Small intestine (tissue), 7 donors: ENCODE results near the gene ELK4. TPM values are rescaled to one million over a fixed set of nuclear protein-coding genes. Genes with fewer than 3 reads are reported as not detected.
A peak's percentile ranks its signal among the peaks of the same experiment; 100 is the strongest.

Experiments
- DNase-seq, 2 donors: peaks; one replicate each; pipeline versions ENCODE4 v3.0.0 to v3.0.0-alpha.2; 2013
- FAIRE-seq: peaks from 2 replicates; lab custom pipeline; 2012; peaks lifted over from hg19 to GRCh38; lab: Jason Lieb, UNC
- H3K27ac ChIP-seq, 3 donors: one replicate each; pipeline ENCODE4 v1.5.1; 2013; ENCODE audit warnings: low read length in 2 of 3, mild to moderate bottlenecking in 2 of 3, control low read depth in 1 of 3, inconsistent platforms in 1 of 3, low read depth in 1 of 3, moderate library complexity in 1 of 3
- H3K27me3 ChIP-seq, 3 donors: one replicate each; pipeline ENCODE4 v1.6.1; 2013; ENCODE audit warnings: low read length in 3 of 3, inconsistent platforms in 1 of 3; ENCODE audit not compliant: control insufficient read depth in 3 of 3, insufficient read depth in 3 of 3
- H3K36me3 ChIP-seq, 3 donors: one replicate each; pipeline ENCODE4 v1.6.1; 2013; ENCODE audit warnings: low read length in 3 of 3, inconsistent platforms in 1 of 3, low read depth in 1 of 3, mild to moderate bottlenecking in 1 of 3, moderate library complexity in 1 of 3; ENCODE audit not compliant: control insufficient read depth in 3 of 3, insufficient read depth in 2 of 3
- H3K4me1 ChIP-seq, 3 donors: one replicate each; pipeline ENCODE4 v1.6.1; 2013; ENCODE audit warnings: low read length in 2 of 3, inconsistent platforms in 1 of 3, low read depth in 1 of 3, mild to moderate bottlenecking in 1 of 3, moderate library complexity in 1 of 3; ENCODE audit not compliant: control insufficient read depth in 3 of 3, insufficient read depth in 2 of 3
- H3K4me3 ChIP-seq, 3 donors: one replicate each; pipeline ENCODE4 v1.5.1; 2013; ENCODE audit warnings: low read length in 3 of 3, control low read depth in 1 of 3, inconsistent platforms in 1 of 3, low read depth in 1 of 3, mild to moderate bottlenecking in 1 of 3, moderate library complexity in 1 of 3
- H3K9me3 ChIP-seq, 2 donors: one replicate each; pipeline ENCODE4 v1.6.1; 2013; ENCODE audit warnings: low read depth in 1 of 2, low read length in 1 of 2; ENCODE audit not compliant: control insufficient read depth in 2 of 2, insufficient read depth in 1 of 2
- WGBS, 3 donors: extraction: QIAGEN DNeasy Blood & Tissue Kit; methylation state at CpG; one replicate each; pipeline ENCODE4 v1.1.7; 2013; 5-methylcytosine and 5-hydroxymethylcytosine counted together
- polyA plus RNA-seq, 4 donors: library from polyadenylated mRNA; stranded (reverse) in 3 of 4; unstranded in 1 of 4; fragments of 200-250 nt in 3 of 4; fragments of 120-200 nt in 1 of 4; gene quantifications; one replicate each; pipeline versions ENCODE4 v1.2.1 to v1.2.3, GENCODE V29; 2013
- donor health status: healthy with polysubstance abuse.
- donor health status: control.
- donor health status: control.
- donor health status: Bipolar disorder and iron deficiency.
- donor health status: healthy.

ELK4 gene
- polyA plus RNA-seq, 4 donors, result 2.7 to 14.7 (median 4.5) TPM

DNA sequence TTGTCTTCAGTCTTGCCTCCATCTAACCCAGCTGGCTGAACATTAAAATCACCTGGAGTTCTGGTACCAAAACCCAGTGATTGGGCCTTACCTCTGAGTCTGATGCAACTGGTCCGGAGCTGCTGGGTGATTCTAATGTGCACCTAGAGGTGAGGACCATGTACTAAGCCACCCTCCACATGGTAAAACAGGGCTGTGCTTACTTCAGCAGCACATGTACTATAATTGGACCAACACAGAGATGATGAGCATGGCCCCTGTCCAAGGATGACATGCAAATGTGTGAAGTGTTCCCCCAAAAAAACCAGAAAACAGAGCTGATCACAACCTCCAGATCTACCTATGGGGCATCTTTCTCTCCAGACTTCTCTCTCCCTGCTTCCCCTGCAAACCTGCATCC, 37.0 kb downstream of the ELK4 start:
- Histone ChIP-seq H3K27ac (no peak overlapping the region), H3K4me1 (peaks cover 0 to 14% (median 5%) of the 10 kb centered on the region in 3 donors), H3K27me3 (no peaks in the 10 kb centered on the region), H3K4me3 (no peak overlapping the region), H3K9me3 (peaks cover 0 to 3% of the 10 kb centered on the region in 2 donors), H3K36me3 (peaks cover 0 to 34% (median 5%) of the 10 kb centered on the region in 3 donors)
- no peak for FAIRE-seq
- DNase-seq, result no peak
- 86 to 93% (median 90%) methylated on average over 1 of the region's 1 CpG for WGBS, 3 donors

DNA sequence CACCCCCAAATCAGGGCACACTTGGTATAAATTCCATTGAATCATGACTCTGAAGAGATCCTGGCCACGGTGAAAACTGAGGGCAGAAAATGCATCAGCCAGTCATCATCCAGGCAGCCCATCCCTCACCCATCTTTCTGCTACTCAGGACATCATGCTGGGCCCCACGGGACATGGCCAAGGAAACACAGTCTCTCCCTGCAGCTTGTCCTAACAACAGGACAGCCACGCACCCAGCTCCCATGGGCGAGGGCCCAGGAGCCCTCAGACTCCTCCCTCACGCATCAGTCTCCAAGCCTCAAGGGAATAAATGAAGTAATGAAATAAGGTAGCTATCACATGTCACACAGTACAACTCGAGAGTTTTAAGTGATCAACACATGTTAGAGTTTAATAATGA, 37.8 kb downstream of the ELK4 start:
- WGBS, 3 donors, result 54 to 57% (median 56%) methylated on average over 6 of the region's 6 CpGs
- FAIRE-seq (no peak), DNase-seq (no peak)

DNA sequence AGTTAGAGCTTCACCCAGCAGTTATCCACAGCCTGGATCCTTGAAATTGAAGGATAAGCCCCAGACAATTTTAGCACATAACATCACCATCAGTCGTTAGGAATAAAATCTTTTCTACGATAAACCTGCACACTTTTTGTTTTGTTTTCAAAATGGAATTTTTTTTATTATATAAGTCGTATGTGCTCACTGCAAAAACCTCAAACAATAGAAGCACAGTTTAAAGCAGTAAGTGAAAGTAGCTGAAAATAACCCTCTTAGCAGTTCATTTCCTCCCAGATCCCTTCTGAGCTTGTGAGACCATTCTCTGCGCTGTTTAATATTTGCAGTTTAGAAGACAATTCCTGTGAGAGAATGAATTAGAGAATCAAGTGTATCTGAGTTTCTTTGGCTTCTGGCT, 38.3 kb downstream of the ELK4 start:
- WGBS, 3 donors, result 25 to 67% (median 52%) methylated on average over 4 of the region's 4 CpGs
- no peak for FAIRE-seq
- Histone ChIP-seq H3K4me3 (no peak overlapping the region), H3K4me1 (peaks cover 0 to 14% (median 5%) of the 10 kb centered on the region in 3 donors), H3K9me3 (peaks cover 0 to 7% of the 10 kb centered on the region in 2 donors), H3K27ac (no peak overlapping the region), H3K27me3 (no peaks in the 10 kb centered on the region), H3K36me3 (peaks cover 0 to 22% (median 5%) of the 10 kb centered on the region in 3 donors)
- DNase-seq, result no peak

More for the DNA sequence above, 37.8 kb downstream of the ELK4 start:
- no peak overlapping the region for H3K27ac ChIP-seq
- H3K36me3 ChIP-seq, result peaks cover 0 to 26% (median 5%) of the 10 kb centered on the region in 3 donors
- H3K27me3 ChIP-seq, result no peaks in the 10 kb centered on the region
- no peak overlapping the region for H3K4me3 ChIP-seq
- H3K4me1 ChIP-seq, result peaks cover 0 to 14% (median 5%) of the 10 kb centered on the region in 3 donors
- H3K9me3 ChIP-seq, result peaks cover 0 to 7% of the 10 kb centered on the region in 2 donors

DNA sequence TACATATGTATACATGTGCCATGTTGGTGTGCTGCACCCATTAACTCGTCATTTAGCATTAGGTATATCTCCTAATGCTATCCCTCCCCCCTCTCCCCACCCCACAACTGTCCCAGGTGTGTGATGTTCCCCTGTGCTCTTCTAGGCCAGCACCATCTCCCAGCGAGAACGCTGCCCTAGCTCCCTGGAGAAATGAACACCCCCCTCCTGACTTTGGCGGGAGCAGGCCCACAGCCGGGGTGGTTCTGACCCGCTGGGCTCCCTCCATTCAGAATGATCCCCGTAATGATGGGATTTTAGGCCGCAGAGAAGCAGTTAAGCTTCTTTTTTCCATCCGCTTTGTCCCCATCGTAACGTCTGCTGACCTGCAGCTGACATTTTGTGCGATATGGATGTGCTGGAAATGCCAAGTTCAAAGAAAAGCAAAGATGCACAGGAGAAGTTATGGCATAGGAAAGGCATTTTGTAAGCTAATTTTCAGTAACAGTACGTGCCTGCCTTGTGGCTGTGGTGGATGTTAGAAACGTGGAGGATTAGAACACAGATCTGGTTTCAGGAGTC, 39.3 kb downstream of the ELK4 start:
- peaks cover 0 to 10% (median 5%) of the 10 kb centered on the region in 3 donors for H3K4me1 ChIP-seq
- DNase-seq (no peak), FAIRE-seq (no peak)
- H3K27ac ChIP-seq, result peak overlapping the region in 1 of 3 donors; percentile 80
- peak overlapping the region in 1 of 3 donors; percentile 50 for H3K4me3 ChIP-seq
- H3K27me3 ChIP-seq, result no peaks in the 10 kb centered on the region
- peaks cover 0 to 13% (median 0%) of the 10 kb centered on the region in 3 donors for H3K36me3 ChIP-seq
- 72 to 77% (median 72%) methylated on average over 13 to 14 of the region's 14 CpGs for WGBS, 3 donors
- H3K9me3 ChIP-seq, result peaks cover 0 to 7% of the 10 kb centered on the region in 2 donors

DNA sequence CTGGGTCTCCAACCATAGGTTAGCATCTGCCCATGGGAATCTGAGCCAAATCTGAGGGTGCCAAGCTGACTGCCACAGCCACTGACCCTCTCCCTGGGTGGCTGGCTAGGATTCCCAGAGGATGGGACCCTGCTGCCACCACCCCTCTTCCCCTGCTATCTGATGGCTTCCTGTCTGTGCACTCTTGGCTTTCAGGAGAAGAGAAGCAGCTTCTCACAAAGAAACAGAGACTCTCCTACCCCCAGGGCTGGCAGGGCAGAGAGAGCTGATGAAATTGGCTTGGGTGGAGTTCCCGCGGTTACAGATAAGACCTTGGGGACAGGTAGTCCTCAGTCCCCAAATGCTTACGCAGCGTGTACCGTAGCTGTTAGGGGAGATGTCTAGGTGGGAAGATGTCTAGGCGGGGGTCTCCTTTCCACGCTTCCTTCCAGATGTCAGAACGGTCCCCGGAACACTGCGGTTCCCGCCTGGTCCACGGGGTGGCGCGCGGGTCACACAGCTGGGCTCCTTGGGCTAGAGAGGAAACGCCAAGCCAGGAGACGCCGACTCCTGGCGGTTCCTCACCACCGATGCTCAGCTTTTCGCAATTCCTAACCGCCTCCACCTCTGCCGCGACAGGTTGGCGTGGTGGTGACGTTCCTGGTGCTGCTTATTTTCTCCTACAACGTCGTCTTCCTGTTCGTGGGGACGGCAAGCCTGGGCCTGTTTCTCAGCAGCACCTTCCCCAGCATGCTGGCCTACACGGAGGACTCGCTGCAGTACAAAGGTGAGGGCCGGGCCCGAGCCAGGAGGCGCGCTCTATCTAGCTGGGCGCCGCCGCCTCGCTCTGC, 40.1 kb downstream of the ELK4 start:
- peaks cover 0 to 7% of the 10 kb centered on the region in 2 donors for H3K9me3 ChIP-seq
- DNase-seq (peak; percentile 83 to 92), FAIRE-seq (no peak)
- peaks cover 0 to 10% (median 0%) of the 10 kb centered on the region in 3 donors for H3K36me3 ChIP-seq
- peak overlapping the region; percentile 64 to 80 (median 69) for H3K27ac ChIP-seq
- peak overlapping the region; percentile 10 to 50 (median 46) for H3K4me3 ChIP-seq
- 0 to 2% (median 0%) methylated on average over 38 to 40 of the region's 40 CpGs for WGBS, 3 donors
- peaks cover 0 to 10% (median 5%) of the 10 kb centered on the region in 3 donors for H3K4me1 ChIP-seq
- H3K27me3 ChIP-seq, result no peaks in the 10 kb centered on the region

DNA sequence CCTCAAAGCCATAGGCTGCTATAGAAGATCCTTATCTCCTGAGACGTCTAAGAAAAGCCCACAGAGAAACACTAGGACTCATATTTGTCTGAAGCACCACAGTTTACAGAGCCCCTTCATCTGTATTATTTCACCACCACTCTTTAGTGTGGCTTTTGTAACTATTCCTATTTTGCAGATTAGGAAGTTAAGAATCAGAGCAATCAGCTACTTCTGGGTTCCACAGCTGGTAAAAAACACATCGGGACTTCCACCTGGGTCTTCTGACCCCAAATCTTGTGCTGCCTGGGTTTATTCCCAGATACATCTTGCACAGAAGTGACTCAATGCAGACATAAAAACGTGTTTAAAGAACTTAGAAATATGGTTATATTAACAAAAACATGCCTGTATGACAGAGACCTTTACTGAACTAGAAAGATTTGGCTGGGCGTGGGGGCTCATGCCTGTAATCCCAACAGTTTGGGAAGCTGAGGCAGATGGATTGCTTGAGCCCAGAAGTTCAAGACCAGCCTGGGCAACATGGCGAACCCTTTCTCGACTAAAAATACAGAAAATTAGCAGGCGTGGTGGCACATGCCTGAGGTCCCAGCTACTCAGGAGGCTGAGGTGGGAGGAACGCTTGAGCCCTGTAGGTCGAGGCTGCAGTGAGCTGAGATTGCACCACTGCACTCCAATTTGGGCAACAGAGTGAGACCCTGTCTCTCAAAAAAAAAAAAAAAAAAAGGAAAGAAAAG, 40.9 kb downstream of the ELK4 start:
- no peaks in the 10 kb centered on the region for H3K27me3 ChIP-seq
- DNase-seq (no peak), FAIRE-seq (no peak)
- 59 to 67% (median 61%) methylated on average over 9 of the region's 9 CpGs for WGBS, 3 donors
- peaks cover 0 to 4% (median 0%) of the 10 kb centered on the region in 3 donors for H3K36me3 ChIP-seq
- peaks cover 0 to 10% (median 5%) of the 10 kb centered on the region in 3 donors for H3K4me1 ChIP-seq
- H3K27ac ChIP-seq, result no peak overlapping the region
- peaks cover 0 to 7% of the 10 kb centered on the region in 2 donors for H3K9me3 ChIP-seq
- no peak overlapping the region for H3K4me3 ChIP-seq

DNA sequence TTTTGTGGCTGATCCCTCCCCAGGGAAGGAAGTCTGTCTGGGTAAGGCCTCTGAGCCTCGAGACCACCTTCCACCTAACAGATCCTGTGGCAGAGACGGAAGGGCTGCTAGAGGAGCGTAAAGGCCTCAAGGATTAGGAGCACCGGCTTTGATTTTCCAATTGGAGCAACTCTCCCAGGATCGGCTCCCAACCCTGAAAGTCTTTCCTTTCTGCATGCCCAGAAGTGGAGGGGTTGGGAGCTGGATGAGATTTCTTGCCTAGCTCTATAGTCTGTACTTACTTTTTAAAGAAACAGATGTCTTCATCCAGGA, 41.4 kb downstream of the ELK4 start:
- WGBS, 3 donors, result 24 to 53% (median 39%) methylated on average over 5 of the region's 5 CpGs
- peaks cover 0 to 4% (median 0%) of the 10 kb centered on the region in 3 donors for H3K36me3 ChIP-seq
- peak overlapping the region in 1 of 3 donors; percentile 75 for H3K27ac ChIP-seq
- DNase-seq, result no peak
- H3K27me3 ChIP-seq, result no peaks in the 10 kb centered on the region
- FAIRE-seq, result no peak
- peaks cover 0 to 7% of the 10 kb centered on the region in 2 donors for H3K9me3 ChIP-seq
- H3K4me3 ChIP-seq, result no peak overlapping the region
- peaks cover 0 to 10% (median 5%) of the 10 kb centered on the region in 3 donors for H3K4me1 ChIP-seq
